ENCODE data around the gene PDZD2. TPM values are rescaled to one million over a fixed set of nuclear protein-coding genes. Genes with fewer than 3 reads are reported as not detected.

PDZD2 gene
- total RNA-seq, 2 donors from 2014 or later = 6.6 to 14.6 TPM

DNA sequence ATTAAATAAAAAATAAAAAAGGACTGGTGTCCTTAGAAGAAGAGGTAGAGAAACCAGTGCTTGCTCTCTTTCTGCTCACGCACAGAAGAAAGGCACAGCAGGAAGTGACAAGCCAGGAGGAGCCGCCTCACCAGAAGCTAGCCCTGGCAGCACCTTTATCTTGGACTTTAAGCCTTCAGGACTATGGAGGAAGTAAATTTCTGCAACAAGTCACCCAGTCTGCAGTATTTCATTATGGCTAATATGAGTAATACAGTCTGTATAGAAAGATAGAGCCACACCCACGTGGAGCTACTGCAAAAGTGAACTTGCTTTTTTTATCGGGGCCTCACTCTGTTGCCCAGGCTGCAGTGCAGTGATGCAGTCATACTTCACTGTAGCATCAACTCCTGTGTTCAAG, 68.4 kb downstream of the PDZD2 start:
- TF ChIP-seq, protein P1, sequence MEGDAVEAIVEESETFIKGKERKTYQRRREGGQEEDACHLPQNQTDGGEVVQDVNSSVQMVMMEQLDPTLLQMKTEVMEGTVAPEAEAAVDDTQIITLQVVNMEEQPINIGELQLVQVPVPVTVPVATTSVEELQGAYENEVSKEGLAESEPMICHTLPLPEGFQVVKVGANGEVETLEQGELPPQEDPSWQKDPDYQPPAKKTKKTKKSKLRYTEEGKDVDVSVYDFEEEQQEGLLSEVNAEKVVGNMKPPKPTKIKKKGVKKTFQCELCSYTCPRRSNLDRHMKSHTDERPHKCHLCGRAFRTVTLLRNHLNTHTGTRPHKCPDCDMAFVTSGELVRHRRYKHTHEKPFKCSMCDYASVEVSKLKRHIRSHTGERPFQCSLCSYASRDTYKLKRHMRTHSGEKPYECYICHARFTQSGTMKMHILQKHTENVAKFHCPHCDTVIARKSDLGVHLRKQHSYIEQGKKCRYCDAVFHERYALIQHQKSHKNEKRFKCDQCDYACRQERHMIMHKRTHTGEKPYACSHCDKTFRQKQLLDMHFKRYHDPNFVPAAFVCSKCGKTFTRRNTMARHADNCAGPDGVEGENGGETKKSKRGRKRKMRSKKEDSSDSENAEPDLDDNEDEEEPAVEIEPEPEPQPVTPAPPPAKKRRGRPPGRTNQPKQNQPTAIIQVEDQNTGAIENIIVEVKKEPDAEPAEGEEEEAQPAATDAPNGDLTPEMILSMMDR (conservative IDR thresholded peaks at IDR 0.05) = no peak
- no peak overlapping the region for H3K4me3 Mint-ChIP-seq
- no peak for DNase-seq
- Histone ChIP-seq H3K9me3 (ENCODE audit: control insufficient read depth, low read length) (no peaks in the 10 kb centered on the region), H3K9ac (ENCODE audit: extremely low read depth, low read length, poor library complexity, severe bottlenecking) (no peak overlapping the region), H3K27me3 (ENCODE audit: control insufficient read depth, insufficient read depth, low read length, poor library complexity, severe bottlenecking) (no peaks in the 10 kb centered on the region), H3K4me3 (ENCODE audit: low read length) (no peak overlapping the region), H3K4me1 (ENCODE audit: control insufficient read depth, insufficient read depth, low read length) (no peaks in the 10 kb centered on the region), H3K27ac (ENCODE audit: low read depth, low read length) (no peak overlapping the region), H3K36me3 (ENCODE audit: control insufficient read depth, insufficient read depth, low read length) (no peaks in the 10 kb centered on the region)
- H3K4me1 Mint-ChIP-seq = peaks cover 2% of the 10 kb centered on the region
- H3K27ac Mint-ChIP-seq = no peak overlapping the region
- H3K36me3 Mint-ChIP-seq (ENCODE audit: low read depth) = no peaks in the 10 kb centered on the region
- WGBS, 2 experiments (ENCODE audit: insufficient coverage in 1 of 2, insufficient read length in 1 of 2) = 62 to 69% methylated on average over 4 of the region's 4 CpGs
- no peaks in the 10 kb centered on the region for H3K27me3 Mint-ChIP-seq (ENCODE audit: insufficient read depth)
- no peaks in the 10 kb centered on the region for H3K9me3 Mint-ChIP-seq

DNA sequence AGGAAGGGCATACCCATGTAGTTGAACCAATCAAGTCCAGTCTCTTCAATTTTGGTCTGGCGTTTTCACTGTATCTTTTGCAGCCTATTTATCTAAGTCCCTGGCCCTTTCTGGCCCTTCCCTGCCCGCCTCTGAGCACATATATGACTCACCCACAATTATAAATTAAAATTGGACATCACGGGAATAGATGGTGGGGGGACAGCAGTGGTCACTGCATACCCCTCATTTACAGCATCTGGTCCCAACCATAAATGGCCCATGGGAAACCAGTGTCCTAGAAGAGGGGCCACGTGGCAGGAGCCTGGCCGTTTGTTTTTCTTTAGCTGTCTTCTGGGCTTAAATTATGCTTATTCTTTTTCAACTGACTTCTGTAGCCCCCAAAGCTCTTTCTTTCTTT, 69.2 kb downstream of the PDZD2 start:
- no peaks in the 10 kb centered on the region for H3K4me1 Mint-ChIP-seq
- Histone ChIP-seq H3K9ac (ENCODE audit: extremely low read depth, low read length, poor library complexity, severe bottlenecking) (no peak overlapping the region), H3K4me1 (ENCODE audit: control insufficient read depth, insufficient read depth, low read length) (no peaks in the 10 kb centered on the region), H3K27me3 (ENCODE audit: control insufficient read depth, insufficient read depth, low read length, poor library complexity, severe bottlenecking) (no peaks in the 10 kb centered on the region), H3K4me3 (ENCODE audit: low read length) (no peak overlapping the region), H3K9me3 (ENCODE audit: control insufficient read depth, low read length) (no peaks in the 10 kb centered on the region), H3K36me3 (ENCODE audit: control insufficient read depth, insufficient read depth, low read length) (no peaks in the 10 kb centered on the region), H3K27ac (ENCODE audit: low read depth, low read length) (no peak overlapping the region)
- no peaks in the 10 kb centered on the region for H3K27me3 Mint-ChIP-seq (ENCODE audit: insufficient read depth)
- TF ChIP-seq, protein P1 (conservative IDR thresholded peaks at IDR 0.05) = no peak
- DNase-seq = no peak
- H3K9me3 Mint-ChIP-seq = no peaks in the 10 kb centered on the region
- no peak overlapping the region for H3K27ac Mint-ChIP-seq
- H3K36me3 Mint-ChIP-seq (ENCODE audit: low read depth) = no peaks in the 10 kb centered on the region
- 74 to 93% methylated on average over 3 to 5 of the region's 5 CpGs for WGBS, 2 experiments (ENCODE audit: insufficient coverage in 1 of 2, insufficient read length in 1 of 2)
- no peak overlapping the region for H3K4me3 Mint-ChIP-seq

DNA sequence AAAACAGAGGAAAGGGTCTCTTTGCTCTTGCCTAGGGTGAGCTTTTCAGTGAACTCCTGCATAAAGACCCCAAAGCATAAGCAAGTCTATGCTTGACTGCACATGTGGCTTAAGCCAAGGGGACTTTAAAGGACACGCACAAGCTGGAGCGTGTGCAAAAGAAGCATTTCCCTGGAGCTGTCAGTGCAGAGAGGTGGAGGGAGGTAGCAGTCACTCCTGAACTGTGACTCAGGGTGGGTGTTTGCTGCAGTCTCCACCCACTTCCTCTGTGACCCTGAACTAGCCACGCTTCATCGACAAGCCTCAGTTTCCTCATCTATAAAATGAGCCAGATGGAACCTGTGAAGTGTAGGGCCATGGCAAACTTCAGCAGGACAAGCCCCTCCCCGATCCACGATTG, 72.4 kb downstream of the PDZD2 start:
- Mint-ChIP-seq H3K4me3 (no peak overlapping the region), H3K4me1 (no peaks in the 10 kb centered on the region), H3K9me3 (no peaks in the 10 kb centered on the region), H3K36me3 (ENCODE audit: low read depth) (no peaks in the 10 kb centered on the region), H3K27ac (no peak overlapping the region), H3K27me3 (ENCODE audit: insufficient read depth) (no peaks in the 10 kb centered on the region)
- no peak for DNase-seq
- Histone ChIP-seq H3K27ac (ENCODE audit: low read depth, low read length) (no peak overlapping the region), H3K36me3 (ENCODE audit: control insufficient read depth, insufficient read depth, low read length) (no peaks in the 10 kb centered on the region), H3K4me1 (ENCODE audit: control insufficient read depth, insufficient read depth, low read length) (no peaks in the 10 kb centered on the region), H3K27me3 (ENCODE audit: control insufficient read depth, insufficient read depth, low read length, poor library complexity, severe bottlenecking) (no peaks in the 10 kb centered on the region), H3K9me3 (ENCODE audit: control insufficient read depth, low read length) (no peaks in the 10 kb centered on the region), H3K9ac (ENCODE audit: extremely low read depth, low read length, poor library complexity, severe bottlenecking) (no peak overlapping the region), H3K4me3 (ENCODE audit: low read length) (no peak overlapping the region)
- TF ChIP-seq, protein P1 (conservative IDR thresholded peaks at IDR 0.05) = no peak
- 78 to 94% methylated on average over 2 to 6 of the region's 6 CpGs for WGBS, 2 experiments (ENCODE audit: insufficient coverage in 1 of 2, insufficient read length in 1 of 2)
